ENCODE measurements around the gene FLRT1. TPM values are rescaled to one million over a fixed set of nuclear protein-coding genes. Genes with fewer than 3 reads are reported as not detected.

Gene FLRT1
- total RNA-seq, 1 donor from 2014 or later, result 1.2 TPM

GRCh38 chr11:64062185-64063039, 26.7 kb downstream of the FLRT1 start:
- DNase-seq (ENCODE audit: low spot score), result no peak
- intact Hi-C loops (cut with DNase I), result no loop called here

GRCh38 chr11:64063777-64064176, 28.0 kb downstream of the FLRT1 start:
- no peak for DNase-seq (ENCODE audit: low spot score)
- intact Hi-C loops (cut with DNase I), result no loop called here

GRCh38 chr11:64064374-64065140, 28.8 kb downstream of the FLRT1 start:
- intact Hi-C loops (cut with DNase I), result no loop called here
- DNase-seq (ENCODE audit: low spot score), result no peak

- no peak for DNase-seq (ENCODE audit: low spot score)
- intact Hi-C loops (cut with DNase I), result no loop called here
Measured at GRCh38 chr11:64065141-64065465, 29.4 kb downstream of the FLRT1 start.

GRCh38 chr11:64065712-64066111, 30.0 kb downstream of the FLRT1 start:
- intact Hi-C loops (cut with DNase I), result no loop called here
- no peak for DNase-seq (ENCODE audit: low spot score)

- no peak for DNase-seq (ENCODE audit: low spot score)
- intact Hi-C loops (cut with DNase I), result no loop called here
Measured at GRCh38 chr11:64067230-64067993, 31.7 kb downstream of the FLRT1 start.

GRCh38 chr11:64068705-64069400, 33.1 kb downstream of the FLRT1 start:
- intact Hi-C loops (cut with DNase I), result no loop called here
- no peak for DNase-seq (ENCODE audit: low spot score)

GRCh38 chr11:64069401-64070313, 33.9 kb downstream of the FLRT1 start:
- DNase-seq (ENCODE audit: low spot score), result no peak
- intact Hi-C loops (cut with DNase I), result no loop called here

- intact Hi-C loops (cut with DNase I), result no loop called here
- DNase-seq (ENCODE audit: low spot score), result no peak
Measured at GRCh38 chr11:64070314-64070681, 34.6 kb downstream of the FLRT1 start.

- intact Hi-C loops (cut with DNase I), result no loop called here
- DNase-seq (ENCODE audit: low spot score), result no peak
Measured at GRCh38 chr11:64071849-64072248, 36.1 kb downstream of the FLRT1 start.

GRCh38 chr11:64072403-64072802, 36.7 kb downstream of the FLRT1 start:
- intact Hi-C loops (cut with DNase I), result no loop called here
- no peak for DNase-seq (ENCODE audit: low spot score)

GRCh38 chr11:64072871-64073270, 37.1 kb downstream of the FLRT1 start:
- intact Hi-C loops (cut with DNase I), result no loop called here
- no peak for DNase-seq (ENCODE audit: low spot score)

GRCh38 chr11:64073542-64073941, 37.8 kb downstream of the FLRT1 start:
- no peak for DNase-seq (ENCODE audit: low spot score)
- intact Hi-C loops (cut with DNase I), result no loop called here

- no peak for DNase-seq (ENCODE audit: low spot score)
Measured at GRCh38 chr11:64074239-64074638, 38.5 kb downstream of the FLRT1 start.

GRCh38 chr11:64076758-64077157, 41.0 kb downstream of the FLRT1 start:
- intact Hi-C loops (cut with DNase I), result no loop called here

More at GRCh38 chr11:64074239-64074638, 38.5 kb downstream of the FLRT1 start:
- intact Hi-C loops (cut with DNase I), result no loop called here

GRCh38 chr11:64077607-64078006, 41.9 kb downstream of the FLRT1 start:
- intact Hi-C loops (cut with DNase I), result no loop called here
- DNase-seq (ENCODE audit: low spot score), result no peak

More at GRCh38 chr11:64076758-64077157, 41.0 kb downstream of the FLRT1 start:
- DNase-seq (ENCODE audit: low spot score), result no peak

GRCh38 chr11:64078284-64078683, 42.6 kb downstream of the FLRT1 start:
- intact Hi-C loops (cut with DNase I), result no loop called here
- no peak for DNase-seq (ENCODE audit: low spot score)

GRCh38 chr11:64078905-64079304, 43.2 kb downstream of the FLRT1 start:
- DNase-seq (ENCODE audit: low spot score), result no peak
- intact Hi-C loops (cut with DNase I), result no loop called here

- DNase-seq (ENCODE audit: low spot score), result no peak
- intact Hi-C loops (cut with DNase I), result no loop called here
Measured at GRCh38 chr11:64080390-64080789, 44.7 kb downstream of the FLRT1 start.
